Fibroblast of upper back skin (primary cell): ENCODE measurements around the gene FHIT.
"Not testable (repeated sequence)": the region's sequence is repeated elsewhere in the genome, so short reads cannot be mapped to it uniquely, and the experiment has no call there.

Source experiments
- DNase-seq: peaks from one replicate; pipeline ENCODE4 v3.0.0-alpha.2; 2013

Gene FHIT

DNA sequence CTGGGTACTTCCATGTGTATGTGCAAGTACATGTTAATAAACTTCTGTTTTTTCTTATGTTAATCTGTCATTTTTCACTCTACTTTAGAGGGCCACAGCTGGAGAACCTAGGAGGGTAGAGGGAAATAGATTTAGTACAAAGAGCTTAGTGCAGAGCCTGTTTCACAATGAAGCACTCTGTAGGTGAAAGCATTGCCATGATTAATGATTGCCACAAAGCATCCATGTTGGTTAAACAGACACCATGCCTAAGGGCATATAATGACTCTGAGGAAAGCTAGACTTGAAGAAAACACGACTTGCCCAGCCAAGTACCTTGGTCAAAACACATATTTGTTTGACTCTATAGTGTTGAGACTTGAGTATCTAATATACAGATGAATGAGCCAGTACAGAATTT is 338.4 kb downstream of the FHIT start:
- no peak for DNase-seq

DNA sequence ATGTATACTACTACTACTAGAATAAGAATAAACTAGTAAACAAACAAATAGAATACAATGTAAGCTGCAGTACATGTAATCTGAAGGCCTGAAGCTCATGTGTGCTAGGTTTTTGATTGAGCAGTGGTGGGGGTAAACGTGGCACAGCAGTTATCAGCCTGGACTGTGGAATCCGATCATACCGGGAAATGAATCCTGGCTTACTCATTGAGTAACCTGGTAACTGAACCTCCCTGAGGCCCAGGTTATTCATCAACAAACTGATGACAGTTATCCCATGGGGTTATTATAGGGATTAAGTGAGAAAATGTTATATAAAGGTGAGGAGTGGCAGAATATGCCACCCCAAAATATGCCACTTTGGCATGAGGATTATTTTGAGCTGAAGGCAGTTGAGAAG is 339.1 kb downstream of the FHIT start:
- no peak for DNase-seq

DNA sequence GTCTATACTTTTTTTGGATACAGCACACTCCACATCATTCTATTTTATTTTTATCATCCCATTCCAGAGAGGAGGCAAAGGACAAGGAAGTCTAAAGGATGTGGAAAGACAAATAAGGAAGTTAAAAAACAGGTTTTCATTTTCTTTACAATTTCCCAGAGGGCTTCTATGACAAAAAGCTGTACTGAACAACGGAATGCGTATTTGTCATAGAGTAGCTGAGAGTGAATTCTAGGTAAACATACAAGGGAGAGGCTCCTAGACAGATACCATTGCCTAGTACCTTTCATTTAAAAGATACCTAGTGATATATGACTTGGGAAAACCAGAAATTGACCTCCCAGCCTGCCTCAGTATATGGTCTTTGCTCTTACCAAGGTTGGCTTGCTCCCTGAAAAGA is 341.7 kb downstream of the FHIT start:
- no peak for DNase-seq

DNA sequence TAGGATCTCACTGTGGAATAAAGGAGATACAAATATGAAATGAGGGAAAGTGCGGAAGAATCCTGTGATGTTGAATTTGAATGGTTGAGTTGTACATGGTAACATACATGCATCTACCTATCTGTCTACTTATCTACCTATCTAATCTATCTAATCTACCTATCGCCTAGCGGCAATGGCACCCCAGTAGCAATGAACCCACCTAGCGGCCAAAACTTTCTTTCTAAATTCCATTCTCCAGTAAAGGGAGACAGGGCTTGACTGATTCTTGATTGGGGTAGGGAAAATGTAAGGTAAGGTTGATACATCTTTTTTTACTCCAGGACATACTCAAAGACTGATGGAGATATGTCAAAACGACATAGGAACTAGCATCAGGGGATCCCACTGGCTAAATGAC is 345.0 kb downstream of the FHIT start:
- DNase-seq = no peak

DNA sequence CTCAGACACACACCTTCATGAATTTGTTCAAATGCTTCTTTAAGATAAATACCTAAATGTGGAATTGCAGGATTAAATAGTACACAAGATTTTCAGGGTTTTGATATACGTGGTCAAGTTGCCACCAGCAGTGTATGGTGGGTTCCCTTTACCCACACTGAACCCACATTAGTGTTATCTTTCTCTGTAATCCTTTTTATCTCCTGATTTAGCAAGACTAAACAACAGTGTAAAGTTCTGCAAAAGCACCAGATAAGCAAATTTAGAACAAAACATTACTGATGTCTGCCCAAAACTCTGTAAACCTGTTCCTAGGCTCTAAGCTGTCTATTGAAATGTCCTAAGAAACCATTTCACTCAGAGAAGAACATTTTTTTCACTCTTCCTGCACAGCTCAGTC is 352.9 kb downstream of the FHIT start:
- DNase-seq = no peak

DNA sequence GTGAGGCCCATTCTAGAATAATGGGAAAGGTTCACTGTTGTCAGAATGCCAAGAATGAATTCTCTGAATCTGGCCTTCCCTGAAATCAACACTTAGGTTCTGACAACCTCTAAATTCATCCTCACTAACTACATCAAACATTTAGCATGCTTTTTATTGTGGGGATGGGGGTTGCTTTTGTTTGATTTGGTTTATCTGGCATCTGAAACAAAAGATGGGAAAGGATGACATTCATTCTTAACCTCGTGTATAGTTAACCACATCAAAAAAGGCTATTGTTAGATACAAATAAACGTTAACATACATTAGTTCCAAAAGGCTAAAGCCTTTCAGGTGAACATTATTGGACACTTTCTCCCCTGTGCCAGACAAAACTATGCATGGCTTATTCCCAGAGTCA is 357.3 kb downstream of the FHIT start:
- DNase-seq = no peak

DNA sequence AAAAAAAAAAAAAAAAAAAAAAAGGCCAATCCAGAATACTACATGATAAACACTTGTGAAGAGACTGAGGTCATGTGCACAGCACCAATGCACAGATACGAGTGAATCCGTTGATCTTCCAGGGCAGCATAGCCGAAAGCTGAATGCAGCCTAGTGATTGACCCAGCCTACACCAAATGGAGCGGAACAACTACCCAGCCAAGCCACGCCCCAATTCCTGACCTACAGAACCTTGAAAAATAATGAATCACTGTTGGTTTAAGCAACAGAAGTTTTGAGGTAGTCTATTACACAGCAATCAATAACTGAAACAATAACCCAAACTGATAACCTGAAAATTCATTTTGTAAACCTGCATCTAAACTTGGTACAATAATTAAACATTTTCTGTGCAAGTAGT is 361.0 kb downstream of the FHIT start:
- DNase-seq = no peak

DNA sequence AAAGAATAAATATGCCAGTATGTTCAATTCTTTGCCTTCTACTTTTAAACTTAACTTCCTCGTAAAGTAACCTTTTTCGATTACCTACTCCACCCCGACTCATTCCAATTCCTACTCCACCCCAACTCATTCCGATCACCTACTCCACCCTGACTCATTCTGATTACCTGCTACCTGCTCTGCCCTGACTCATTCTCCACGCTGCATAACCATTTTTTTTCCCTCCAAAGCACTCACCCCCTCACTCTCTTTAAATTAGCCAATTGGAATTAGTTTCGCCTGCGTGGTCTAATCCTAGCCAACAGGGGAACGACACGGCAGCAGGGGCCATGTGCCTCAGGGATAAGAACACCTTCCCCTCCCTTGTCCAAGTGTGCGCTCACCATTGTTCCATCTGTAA is 362.3 kb downstream of the FHIT start:
- not testable (repeated sequence) for DNase-seq

DNA sequence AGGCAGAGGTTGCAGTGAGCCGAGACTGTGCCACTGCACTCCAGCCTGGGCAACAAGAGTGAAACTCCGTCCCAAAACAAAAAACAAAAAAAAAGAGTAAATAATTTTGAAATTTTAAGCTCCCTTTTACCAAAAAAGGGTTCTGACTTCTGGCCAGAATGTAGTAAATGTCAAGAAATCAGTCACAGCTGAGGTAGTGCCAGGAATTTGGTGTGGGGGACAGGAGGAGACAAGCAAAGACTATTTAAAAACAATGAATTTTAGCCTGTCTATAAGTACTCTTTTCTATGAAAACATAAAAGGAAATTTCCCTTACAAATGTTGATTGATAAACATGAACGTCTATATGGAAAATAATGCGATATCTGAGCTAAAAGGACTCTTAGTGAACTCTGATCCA is 363.7 kb downstream of the FHIT start:
- DNase-seq = no peak

DNA sequence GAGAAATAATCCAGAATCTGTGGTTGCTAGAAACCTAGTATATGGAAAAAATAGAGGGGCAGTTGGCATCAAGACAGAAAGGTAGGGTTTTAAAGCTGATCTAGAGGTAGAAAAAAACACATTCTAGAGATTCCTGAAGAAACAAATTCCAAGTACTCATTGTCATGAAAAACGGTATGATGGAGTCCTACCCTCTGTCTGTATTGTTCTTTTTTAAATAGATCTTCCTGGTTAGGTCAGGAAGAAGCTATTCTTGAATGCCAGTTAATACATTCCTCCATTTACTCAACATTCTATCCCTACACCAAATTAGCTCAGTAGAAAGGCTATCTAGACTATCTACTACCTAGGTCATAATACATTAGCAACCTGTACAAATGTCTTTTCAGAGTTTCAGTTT is 364.7 kb downstream of the FHIT start:
- no peak for DNase-seq

DNA sequence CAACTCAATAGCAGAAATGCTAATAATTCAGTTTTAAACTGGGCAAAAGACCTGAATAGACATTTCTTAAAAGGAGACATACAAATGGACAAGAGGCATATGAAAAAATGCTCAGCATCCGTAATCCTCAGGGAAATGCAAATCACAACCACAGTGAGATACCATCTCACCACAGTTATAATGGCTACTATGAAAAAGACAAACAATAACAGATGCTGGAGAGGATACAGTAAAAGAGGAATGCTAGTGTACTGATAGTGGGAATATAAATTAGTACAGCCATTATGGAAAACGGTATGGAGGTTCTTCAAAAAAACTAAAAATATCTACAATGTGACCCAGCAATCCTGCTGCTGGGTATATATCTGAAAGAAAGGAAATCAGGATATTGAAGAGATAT is 367.2 kb downstream of the FHIT start:
- DNase-seq = no peak

DNA sequence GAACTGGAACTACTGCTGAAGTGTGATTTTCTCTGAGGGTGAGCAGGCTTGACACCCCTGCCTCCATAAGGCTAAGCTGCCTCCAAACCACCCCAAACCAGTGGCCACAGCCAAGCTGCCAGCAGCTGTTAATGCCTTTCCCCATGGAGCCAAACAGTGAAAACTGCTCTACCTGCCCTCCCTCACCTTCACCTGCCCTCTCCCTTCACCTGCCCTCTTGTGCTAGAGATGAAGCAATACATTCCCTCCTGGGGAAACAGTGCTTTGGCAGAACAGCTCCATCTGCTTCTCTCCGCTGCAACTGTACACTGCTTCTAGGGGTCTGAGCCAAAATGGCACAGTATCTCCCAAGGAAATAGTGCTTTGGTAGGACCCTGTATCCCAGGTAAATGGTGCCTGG is 374.1 kb downstream of the FHIT start:
- DNase-seq = no peak

DNA sequence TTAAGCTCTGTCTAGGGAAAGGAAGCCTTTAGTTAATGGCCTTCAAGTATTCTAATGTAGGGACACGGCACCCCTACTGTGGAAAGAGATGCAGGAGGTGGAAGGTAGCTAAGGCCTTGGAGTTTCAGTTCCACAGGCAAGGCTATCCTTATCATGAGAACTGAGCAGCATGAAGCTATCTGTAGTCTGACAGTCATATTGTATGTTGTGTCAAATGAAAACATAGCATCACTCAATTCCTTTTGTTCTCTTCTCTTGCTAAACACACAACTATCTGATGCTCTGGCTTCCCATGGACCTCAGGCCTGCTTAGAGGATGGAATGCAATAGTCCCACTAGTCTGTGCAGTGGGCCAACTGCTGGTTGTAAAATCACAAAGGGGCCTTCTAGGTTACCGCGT is 380.9 kb downstream of the FHIT start:
- no peak for DNase-seq

DNA sequence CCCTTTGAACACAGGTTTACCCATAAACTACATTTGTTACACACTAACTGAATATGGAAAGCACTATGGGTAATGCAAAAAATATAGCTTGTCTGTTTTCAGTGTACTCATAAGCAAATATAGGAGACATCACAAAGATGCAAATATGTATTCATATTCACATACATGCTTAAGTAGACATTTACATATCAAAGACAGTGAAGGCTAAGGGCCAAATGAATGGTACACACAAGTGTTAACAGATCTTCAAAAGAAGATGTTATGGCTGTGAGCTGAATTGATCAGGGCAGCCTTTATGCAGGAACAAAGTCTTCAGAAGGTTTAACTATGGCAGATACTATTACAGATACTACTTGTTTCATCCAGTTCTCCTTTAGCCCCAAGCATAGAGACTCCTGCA is 384.1 kb downstream of the FHIT start:
- no peak for DNase-seq

DNA sequence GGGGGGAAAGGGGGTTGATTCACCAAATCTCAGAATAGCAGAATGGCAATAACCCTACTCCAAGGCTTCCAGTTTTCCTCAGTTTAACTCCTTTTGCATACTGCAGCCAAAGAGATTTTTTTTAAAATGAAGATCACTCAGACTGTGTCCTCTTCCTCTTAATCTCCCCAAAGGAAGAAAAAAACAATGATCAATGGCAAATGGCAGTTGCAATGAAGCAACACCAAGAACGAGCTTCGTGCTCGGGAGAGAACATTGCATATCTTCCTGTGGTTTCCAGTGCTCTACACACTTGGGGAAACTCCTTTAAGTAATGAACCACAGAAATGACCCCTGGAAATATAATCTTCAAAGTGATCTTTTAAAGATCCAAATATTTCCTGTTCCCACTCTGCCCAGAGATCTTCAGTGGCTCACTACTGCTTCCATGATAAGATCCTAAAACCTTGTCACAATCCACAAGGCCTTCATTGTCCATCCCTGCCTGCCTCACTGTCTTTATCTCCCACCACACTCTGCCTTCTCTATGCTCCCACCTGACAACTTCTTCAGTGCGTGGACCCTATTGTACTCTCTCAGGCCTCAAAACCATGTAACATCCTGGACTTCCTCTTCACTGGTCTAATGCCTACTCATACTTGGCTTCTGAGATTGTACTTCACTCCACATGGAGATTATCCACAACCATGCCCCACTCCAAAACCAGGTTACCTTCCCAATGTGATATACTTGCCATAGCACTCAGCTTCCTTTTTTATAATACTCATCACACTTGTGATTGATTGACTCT is 394.8 kb downstream of the FHIT start:
- DNase-seq = no peak

DNA sequence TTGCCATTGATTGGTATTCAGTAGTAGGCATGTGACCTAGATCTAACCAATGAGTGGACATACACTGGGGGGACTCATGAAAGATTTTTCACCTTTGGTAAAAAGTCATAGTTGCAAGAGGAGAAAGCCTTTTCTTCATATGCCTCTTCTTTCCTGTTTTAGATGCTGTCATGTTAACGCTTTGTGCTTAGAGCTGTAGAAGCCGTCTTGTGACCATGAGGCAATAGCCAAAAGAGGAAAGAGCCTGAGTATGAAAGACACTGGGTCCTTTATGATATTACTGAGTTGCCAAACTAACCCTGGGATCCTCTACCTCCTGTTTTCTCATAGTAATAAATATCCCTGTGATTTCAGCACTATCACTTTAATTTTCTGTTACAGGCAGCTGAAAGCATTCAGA is 396.0 kb downstream of the FHIT start:
- DNase-seq = no peak

DNA sequence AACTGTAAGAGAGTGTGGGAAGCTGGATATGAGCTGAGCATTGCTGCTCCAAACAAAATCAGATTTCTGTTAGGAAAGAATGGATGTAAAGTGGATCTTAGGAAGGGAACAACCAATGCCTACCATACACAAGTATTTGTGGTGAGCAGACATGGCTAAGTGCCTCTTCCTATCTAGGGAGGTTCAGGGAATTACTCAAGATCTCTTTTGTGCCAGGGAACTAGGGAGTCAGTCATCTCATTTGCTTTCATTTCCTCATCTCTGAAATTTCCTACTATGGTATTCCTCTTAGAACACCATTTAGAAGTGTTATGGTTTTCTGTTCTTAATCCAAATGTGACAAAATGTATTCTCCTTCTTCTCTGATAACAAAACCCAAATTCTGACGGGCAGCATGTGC is 396.5 kb downstream of the FHIT start:
- DNase-seq = no peak

DNA sequence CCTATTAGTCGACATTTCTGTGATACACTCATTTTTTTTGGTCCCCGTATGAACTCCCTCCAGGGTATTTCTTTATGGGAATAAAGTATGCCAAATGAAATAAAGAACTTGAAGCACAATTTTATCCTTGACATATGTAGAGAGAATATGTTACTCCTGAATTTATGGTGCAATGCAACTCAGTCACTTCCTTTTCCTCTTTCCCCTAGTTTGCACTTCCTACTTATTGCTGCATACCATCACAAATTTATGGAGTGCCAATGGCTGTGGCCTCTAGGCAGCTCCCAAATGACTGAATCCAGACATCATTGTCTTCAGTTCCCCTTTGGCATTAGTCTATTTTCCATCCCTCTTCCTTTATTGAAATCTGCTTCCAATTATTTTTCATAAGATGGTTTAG is 403.5 kb downstream of the FHIT start:
- DNase-seq = no peak

DNA sequence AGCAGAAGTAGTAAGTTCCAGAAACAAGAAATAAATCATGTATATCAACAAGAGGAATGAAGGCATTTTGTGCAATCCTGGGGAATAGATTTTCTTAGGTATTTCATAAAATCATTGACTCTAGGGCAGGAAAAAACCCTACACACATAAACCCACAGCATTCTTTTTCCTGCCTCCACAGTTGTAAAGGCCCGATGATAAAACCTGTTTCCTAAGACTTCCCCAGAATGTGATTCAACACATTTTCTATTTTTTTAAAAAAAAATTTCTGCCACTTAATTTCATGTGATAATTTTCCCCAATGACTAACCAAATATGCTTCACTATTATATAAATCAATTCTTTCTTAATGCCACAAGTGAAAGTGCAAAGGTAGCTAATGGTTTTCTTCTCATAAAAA is 407.0 kb downstream of the FHIT start:
- no peak for DNase-seq

DNA sequence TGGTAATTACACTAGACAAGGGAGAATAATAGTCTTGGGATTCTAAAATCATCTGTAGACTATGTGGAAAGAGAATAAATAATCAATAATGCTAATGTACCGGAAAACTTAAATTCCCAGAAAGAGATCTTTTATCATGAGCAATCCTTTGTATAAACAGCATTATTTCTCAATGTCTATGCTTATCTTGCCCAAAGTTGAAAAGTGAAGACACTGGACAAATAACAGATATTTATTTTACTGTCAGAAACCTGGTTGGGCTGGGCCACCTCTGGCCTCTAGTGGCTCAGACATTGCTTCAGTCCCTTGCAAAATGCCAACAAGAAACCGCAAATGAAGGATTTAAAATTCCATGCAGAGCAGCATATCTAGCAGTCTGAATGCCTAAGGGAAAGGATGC is 409.9 kb downstream of the FHIT start:
- DNase-seq = peak; percentile 34

DNA sequence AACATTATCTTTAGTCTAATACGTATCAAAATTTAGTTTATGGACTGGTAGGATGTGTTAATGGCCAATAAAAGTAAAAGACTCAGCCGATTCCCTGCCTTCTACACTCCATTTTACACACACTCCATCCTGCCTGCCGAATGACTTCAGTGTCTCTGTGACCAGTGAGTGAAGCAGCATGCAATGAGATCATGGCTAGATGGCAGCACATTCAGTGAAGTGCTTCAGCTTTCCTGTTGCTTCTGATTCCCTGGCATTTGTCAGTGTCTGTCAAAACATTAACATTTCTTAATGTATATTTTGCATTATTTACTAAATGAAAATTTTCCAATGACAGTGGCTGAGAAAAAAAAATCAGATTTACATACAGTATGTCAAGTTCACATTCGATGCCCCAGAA is 412.0 kb downstream of the FHIT start:
- DNase-seq = peak; percentile 3

DNA sequence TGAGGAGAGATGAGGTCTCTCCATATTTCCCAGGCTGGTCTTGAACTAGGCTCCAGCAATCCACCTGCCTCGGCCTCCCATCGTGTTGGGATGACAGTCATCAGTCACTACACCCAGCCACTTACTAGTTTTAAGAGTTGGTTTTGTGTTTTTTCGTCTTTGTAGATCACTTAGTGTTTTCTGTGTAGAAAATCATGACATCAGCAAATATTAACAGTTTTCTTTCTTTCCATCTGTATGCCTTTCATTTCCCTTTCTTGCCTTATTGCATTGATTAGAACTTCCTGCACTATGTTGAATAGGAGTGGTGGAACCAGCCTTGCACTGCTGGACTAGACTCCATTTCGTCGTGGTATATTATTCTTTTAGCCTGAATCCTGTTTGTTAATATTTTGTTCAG is 415.5 kb downstream of the FHIT start:
- no peak for DNase-seq

DNA sequence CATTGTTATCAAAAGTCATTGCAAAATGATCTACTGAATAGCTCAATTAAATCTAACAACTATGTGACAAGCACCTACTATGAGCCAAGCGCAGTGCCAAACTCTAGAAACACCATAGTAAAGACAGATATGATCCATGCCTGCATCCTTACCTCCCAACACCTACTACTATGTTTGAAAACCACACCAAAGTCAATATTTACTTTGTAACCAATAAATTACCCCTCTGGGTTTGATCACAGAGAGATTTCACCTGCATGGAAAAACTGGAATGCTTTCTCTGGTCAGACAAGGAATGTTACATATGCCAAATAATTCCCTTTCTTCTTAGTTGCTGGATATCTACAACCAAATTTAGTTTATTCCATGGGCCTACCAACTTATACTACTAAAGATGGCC is 422.2 kb downstream of the FHIT start:
- DNase-seq = no peak

DNA sequence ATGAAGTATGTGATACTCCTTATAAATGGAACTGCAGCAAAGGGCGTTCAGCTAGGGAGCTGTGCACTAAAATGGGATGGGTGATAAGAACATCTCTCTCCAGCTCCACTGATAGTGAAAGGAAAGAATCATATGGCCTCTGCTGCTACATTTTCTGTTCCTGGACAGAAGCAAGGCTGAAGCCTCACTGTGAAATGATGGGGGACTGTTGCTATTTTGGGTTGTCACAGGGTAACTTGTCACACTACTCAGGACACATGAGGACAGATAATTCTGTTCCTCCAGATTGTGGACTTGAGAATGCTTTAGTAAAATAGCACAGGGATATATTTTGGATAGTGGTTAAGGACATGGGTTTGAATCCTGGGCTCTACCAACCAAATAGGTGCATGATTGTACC is 423.6 kb downstream of the FHIT start:
- DNase-seq = no peak

DNA sequence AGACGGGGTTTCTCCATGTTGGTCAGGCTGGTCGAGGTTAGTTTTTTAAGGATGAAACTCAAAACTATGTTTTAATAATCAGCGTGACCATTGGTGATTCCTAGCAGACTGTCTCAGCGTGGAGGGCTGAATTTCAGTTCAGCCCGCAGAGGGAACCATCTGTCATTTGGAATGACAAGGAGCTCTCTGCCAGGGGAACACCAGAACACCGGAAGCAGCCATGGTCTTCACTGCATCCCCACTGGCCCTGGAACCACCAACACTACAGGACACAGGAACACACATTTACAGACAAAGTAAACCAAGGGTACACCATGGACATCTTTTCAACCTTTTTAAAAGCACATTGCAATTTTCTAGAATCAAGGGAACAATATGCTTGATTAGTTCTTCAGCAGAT is 424.7 kb downstream of the FHIT start:
- DNase-seq = no peak

DNA sequence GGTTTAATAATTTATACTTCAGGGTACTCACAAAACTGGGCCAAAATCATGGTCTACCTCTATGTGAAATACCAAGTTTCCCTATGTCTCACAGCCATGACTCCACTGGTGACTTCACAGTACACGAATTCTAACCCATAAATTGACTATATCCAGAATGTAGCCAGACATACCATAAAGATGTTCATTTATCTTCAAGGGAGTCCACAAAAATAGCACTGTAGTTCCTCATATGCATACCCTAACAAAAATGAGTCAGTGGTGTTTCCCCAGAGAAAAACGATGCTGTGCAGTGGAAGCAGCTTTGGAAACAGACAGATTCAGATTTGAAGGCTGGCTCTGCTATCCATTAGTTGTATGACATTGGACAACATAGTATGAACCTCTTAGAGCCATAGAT is 438.8 kb downstream of the FHIT start:
- DNase-seq = peak; percentile 71
